ENCODE results near the gene FAM174C.
A peak's percentile ranks its signal among the peaks of the same experiment; 100 is the strongest.

The FAM174C gene

GRCh38 chr19:1272423-1273262, 2.7 kb upstream of the FAM174C start:
- no peak for DNase-seq (ENCODE audit: low read depth in 3 of 3, low spot score in 1 of 3)

GRCh38 chr19:1273263-1274041, 1.9 kb upstream of the FAM174C start:
- no peak for DNase-seq (ENCODE audit: low read depth in 3 of 3, low spot score in 1 of 3)

DNA sequence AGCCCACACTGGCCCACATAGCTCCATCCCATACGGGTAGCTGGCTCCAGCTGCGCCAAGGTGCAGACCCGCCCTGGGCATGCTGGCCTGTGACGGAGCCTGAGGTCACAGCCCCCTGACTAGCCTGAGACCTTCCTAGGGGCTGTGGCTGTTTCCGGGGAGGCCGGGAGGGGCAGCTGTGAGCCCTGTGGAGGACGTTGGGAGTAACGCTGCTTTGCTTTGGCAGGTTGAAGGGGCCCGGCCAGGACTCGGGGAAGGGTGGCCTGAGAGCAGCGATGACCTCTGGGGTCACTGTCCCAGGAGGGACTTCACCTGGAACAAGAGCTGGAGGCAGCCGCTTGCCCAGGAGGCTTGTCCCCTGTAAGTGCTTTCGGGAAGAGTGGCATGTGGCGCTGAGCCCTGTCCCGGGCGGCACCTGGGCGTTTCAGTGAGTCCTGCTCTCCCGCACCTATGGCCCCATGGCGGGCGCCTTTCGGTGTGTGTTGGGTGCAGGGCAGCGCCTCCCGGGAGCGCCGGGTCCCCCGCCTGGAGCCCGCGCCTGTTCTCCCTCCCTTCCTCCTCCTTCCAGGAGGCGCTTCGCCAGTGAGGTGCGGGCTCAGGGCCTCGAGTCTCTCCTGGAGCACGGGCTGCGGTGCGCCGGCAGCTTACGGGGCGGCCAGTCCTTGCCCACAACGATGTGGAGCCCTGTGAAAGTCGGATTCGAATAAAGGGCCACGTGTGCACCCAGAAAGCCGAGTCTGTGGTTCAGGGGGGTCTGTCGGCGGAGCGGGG, 1.1 kb upstream of the FAM174C start:
- no peak for DNase-seq (ENCODE audit: low read depth in 3 of 3, low spot score in 1 of 3)

DNA sequence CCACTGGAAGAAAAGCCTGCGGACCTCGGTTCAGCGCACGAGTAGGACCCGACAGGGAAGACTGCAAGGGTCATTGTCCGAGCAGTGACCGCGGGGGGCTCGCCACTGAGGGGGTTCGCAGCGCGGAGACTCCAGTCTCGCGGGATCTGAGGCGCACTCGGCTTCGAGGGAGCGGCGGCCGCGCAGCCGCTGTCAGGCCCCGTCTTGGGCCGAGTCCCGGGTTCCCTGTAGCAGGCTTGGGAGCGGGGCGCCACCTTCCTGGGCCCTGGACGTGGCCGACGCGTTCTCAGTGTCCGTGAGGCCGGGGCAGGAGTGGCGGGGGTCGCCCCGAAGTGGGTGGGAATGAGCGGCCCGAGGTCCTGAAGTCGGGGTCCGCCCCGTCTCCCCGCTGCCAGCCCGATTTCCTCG, 474 bp upstream of the FAM174C start:
- no peak for DNase-seq (ENCODE audit: low read depth in 3 of 3, low spot score in 1 of 3)

GRCh38 chr19:1275976-1276627, 772 bp downstream of the FAM174C start:
- DNase-seq (ENCODE audit: low read depth in 3 of 3, low spot score in 1 of 3): no peak

GRCh38 chr19:1276628-1277022, 1.3 kb downstream of the FAM174C start:
- no peak for DNase-seq (ENCODE audit: low read depth in 3 of 3, low spot score in 1 of 3)

DNA sequence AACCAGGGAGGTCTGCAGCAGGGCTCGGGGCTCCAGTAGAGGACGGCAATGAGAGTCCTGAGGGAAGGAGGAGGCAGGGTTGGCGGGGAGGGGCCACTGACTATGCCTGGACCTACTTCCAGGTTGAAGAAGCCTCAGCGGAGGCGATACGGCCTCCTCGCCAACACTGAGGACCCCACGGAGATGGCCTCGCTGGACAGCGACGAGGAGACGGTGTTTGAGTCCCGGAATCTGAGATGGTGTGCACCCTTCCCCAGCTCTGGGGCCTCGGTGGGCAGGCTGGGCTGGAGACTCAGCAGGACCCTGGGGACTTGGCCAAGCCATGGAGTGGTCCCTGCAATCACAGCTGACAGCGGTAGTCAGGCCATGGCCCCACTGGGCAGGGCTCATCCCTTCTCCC, 1.7 kb downstream of the FAM174C start:
- DNase-seq (ENCODE audit: low read depth in 3 of 3, low spot score in 1 of 3): no peak

DNA sequence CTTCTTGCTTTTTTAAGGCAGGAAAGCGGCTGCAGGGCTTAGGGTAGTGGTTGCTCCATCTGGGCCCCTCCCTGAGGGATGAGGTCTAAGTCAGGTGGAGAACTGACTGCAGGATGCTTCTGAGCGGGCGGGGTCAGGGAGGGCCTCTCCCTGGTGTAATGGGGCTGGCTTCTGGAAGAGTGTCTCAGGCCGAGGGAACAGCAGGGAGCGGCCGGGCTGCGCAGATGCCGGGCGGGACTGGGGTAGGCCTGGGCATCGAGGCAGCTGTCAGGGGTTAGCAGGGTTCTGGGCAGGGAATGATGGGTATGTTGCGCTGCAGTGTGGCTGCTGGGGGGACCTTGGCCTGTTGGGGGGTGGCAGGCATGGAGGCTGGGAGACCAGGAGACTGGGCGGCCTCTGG, 2.7 kb downstream of the FAM174C start:
- DNase-seq (ENCODE audit: low read depth in 3 of 3, low spot score in 1 of 3): no peak

GRCh38 chr19:1278713-1279660, 3.7 kb downstream of the FAM174C start:
- no peak for DNase-seq (ENCODE audit: low read depth in 3 of 3, low spot score in 1 of 3)

GRCh38 chr19:1279782-1280341, 4.5 kb downstream of the FAM174C start:
- peak in 2 of 3 donors; percentile 67 to 70 for DNase-seq (ENCODE audit: low read depth in 3 of 3, low spot score in 1 of 3)

DNA sequence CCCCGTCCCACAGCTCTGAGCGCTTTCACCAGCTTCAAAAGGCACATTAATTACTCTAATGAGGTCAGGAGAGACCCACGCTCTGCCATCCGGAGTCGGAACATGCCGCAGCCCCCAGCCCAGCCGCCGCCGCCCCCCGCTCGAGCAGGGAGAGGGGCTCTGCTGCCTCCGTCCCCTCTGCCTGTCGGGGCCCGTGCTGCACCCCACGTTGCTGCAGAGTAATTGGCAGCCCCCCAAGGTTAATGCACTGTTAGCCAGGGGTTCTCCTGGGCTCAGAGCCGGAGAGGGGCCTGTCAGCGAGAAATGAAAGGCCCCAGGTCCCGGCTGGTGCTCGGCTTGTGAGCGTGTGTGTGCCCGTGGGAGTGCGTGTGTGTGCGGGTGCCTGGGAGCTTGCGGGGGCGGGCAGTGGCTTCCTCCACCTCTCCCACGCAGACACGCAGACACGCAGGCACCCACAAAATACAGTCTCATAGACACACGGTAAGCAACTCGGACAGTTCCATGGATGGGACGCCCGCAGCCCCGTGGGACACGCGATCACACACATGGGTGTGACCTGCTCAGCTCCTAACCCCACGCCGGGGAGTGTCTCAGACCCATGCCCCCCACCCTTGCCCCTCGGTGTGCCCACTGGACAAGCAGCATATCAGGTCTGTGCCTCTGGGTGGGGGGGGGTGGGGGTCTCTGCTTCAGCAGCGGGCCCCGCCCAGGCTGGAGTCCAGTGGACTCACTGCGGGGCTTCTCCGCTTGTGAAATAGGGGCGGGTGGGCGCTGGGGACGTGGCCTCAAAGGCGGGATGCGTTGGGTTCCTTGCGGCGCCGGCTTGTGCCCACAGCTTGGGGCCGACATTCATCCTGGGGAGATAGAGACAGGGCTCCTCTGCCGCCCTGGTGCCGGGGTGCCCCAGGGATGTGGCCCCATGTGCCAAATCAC, 5.6 kb downstream of the FAM174C start:
- DNase-seq (ENCODE audit: low read depth in 3 of 3, low spot score in 1 of 3): no peak

DNA sequence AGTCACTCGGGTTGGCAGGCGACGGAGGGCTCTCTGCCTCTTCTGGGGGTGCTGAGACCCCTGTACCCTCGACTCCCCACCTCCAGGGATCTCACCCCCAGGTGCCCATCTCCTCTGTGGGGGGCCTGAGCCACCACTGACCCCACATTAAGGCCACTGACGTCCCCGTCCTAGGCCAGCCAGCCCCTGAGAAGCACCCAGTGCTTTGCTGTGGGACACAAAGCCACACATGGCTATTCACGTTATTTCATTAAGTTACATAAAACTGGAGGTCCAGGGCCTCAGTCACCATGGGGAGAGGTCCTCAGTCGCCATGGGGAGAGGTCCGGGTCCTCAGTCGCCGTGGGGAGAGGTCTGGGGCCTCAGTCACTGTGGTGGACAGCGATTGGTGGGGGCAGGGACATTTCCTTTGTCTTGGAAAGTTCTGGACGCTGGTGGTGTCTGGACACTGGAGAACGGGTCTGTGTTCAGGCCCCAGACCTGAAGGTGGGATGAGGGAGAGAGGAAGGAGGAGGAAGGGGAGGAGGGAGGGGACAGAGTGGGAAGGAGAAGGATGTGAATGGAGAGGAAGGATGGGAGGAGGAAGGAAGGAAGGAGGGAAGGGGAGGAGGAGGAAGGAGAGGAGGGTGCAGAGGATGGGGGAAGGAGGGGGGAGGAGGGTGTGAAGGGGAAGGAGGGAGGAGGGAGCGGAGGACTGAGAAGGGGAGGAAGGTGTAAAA, 6.4 kb downstream of the FAM174C start:
- no peak for DNase-seq (ENCODE audit: low read depth in 3 of 3, low spot score in 1 of 3)

DNA sequence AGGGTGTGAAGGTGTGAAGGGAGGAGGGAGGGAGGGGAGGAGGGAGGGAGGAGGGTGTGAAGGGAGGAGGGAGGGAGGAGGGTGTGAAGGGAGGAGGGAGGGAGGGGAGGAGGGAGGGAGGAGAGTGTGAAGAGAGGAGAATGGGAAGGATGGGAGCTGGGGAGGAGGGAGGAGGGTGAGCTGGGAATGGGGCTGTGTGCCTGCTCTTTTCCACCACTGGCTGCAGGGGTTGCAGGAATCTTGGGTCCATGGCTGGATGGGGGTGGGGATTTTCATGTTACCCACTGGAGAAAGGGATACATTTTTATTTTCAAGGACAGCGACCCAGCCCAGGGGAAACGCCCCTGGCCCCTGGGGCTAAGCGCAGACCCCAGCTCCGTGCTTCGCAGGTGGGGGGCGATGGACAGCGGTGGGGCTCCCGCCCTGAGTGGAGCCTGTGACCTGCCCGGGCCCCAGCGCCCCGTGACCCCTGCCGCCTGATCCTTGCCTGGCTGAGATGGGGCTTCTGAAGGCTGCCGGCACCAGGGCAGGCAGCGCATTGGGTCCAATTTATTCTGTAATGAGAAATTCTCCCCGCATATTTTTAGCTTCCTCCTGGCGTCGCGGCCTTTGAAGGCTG, 7.4 kb downstream of the FAM174C start:
- no peak for DNase-seq (ENCODE audit: low read depth in 3 of 3, low spot score in 1 of 3)

GRCh38 chr19:1283207-1283916, 8.0 kb downstream of the FAM174C start:
- no peak for DNase-seq (ENCODE audit: low read depth in 3 of 3, low spot score in 1 of 3)

GRCh38 chr19:1283917-1284292, 8.6 kb downstream of the FAM174C start:
- DNase-seq (ENCODE audit: low read depth in 3 of 3, low spot score in 1 of 3): no peak

DNA sequence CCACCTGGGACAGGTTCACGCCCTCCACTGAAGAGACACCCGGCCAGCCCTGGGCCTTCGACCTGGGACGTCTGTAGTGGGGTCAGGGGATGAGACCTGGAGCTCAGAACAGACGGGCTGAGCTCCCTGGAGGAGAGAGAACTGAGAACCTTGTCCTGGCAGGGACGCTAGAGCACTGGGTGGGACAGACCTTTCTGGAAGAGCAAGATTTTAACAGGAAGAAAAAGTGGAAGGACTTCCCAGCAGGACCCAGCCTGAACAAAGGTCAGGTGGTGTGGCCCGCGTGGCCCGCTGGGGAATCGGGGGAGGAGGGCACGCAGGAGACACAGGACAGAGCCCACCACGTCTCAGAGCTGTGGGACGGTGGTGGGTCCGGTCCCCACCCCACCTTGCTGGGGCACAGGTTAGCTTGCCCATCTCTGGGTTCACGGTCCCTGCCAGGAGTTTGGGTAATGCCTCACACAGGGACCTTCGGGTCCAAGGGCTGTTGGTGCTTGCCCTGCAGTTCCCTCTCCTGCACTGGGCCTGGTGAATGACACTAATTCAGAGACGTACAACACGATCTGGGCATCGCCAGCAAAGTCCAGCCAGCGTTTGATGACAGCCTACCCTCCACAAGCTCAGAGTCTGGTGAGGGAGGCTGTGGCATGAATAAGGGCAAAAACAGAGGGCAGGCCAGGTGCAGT, 9.1 kb downstream of the FAM174C start:
- DNase-seq (ENCODE audit: low read depth in 3 of 3, low spot score in 1 of 3): no peak
